Cardiac septum (tissue), 1 donor: Measurements from ENCODE around the gene SLC39A10. TPM values are rescaled to one million over a fixed set of nuclear protein-coding genes. Genes with fewer than 3 reads are reported as not detected.

Experiments
- DNase-seq: peaks from one replicate; pipeline ENCODE4 v3.0.0-alpha.2; 2020; ENCODE audit warnings: low spot score
- intact Hi-C: fragments of 100-400 bp; cut with DNase I; formaldehyde crosslinking; loops from one replicate; pipeline ENCODE4 v1.14.0; 2022
- long read RNA-seq: library from polyadenylated mRNA; unstranded; transcript quantifications from one replicate; pipeline ENCODE4 v2.0.0, GENCODE V29; 2021
- total RNA-seq: library from RNA; stranded (reverse); fragmentation: NEBNext Ultra II Directional; extraction: Animal tissue kit (Norgen Biotek cat#: 25700); gene quantifications from one replicate; pipeline ENCODE4 v1.2.1, GENCODE V29; 2021
- donor health status: DM: no; HTN: no; CAD: no.

The SLC39A10 gene
- 21.5 TPM for total RNA-seq
- long read RNA-seq, full-length matches to known transcripts: 1 of 8 reads
- long read RNA-seq, partial matches to known transcripts: 2 of 8 reads
- long read RNA-seq, other reads (novel, unspliced or antisense): 5 of 8 reads

DNA sequence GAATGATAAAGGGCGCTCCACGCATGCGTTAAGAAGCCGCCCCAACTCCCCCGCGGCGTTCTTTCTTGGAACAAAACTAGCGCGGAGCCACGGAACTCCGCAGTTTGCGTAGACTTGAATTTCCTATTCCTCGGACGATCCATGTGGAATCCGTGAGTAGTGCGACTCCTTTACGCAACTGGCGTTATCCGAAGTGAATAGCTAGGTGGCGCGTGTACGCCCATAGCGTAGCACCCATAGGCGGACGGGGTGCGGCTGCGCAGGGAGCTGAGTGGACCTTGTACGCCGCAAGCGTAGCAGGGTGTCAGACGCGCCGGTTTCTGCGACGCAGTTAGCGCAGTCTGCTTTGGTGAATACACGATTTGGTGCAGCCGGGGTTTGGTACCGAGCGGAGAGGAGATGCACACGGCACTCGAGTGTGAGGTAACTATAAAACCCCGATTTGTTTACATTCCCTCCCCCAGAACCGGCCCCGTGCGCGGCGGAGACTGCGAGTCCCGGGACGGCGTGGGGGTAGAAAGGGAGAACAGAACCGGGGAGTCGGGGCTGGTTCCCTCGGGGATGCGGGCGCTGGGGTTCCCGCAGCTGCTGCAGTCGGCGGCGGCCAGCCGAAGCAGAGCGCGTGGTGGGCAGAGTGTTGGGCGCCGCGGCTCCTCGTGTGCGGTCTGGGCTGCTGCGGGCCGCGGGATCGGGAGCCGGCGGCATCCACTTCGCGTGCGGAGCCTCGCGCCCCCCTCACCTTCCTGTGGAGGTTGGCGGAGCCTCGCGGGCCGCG, at the start of gene SLC39A10:
Gene SLC39A10 (plus strand): TSS at position 368 of the 775 bp plus-strand sequence. CDS start 22,817 bp downstream, outside the sequence.
- intact Hi-C loops: loop anchor here (2.0 kb wide), 1 partner anchor 42 kb away; no protein-coding TSS in a partner anchor
- DNase-seq: peak; percentile 99

DNA sequence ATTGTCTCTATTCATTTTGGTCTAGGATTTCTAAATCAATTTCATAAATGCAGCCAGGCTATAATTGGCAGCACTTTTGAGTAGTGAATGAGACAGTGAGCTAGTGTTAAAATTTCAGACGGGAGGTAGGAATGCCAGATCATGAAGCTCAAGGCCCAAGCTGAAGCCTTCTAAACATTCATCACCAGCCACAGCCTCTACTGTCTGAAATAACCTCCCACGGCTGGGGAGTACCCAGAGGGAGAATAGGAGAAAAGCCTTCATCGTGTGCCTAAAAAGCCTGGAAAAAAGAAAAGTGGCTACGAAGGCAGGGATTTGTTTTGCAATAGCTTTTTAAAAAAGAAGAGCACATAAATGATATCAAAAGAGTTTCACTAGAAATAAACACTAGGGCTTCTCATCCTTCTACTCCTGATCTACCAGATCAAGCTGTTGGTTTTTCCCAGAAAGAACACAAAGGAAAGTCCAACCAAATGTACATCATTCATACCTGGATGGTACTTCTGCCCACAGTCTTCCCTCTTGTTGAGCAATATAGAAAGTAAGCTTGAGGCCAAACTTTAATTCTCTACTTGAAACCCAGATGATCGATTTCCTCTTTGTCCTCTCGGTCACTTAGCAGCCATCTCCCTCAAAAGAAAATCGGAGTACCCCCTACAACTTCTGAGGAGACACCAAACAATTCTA, 48.1 kb upstream of the SLC39A10 start:
- intact Hi-C loops: no loop called here
- DNase-seq: no peak

GRCh38 chr2:195610717-195611116, 46.3 kb upstream of the SLC39A10 start:
- intact Hi-C loops: no loop called here
- DNase-seq: no peak

- intact Hi-C loops: no loop called here
- no peak for DNase-seq
These were observed 44.2 kb upstream of the SLC39A10 start for GRCh38 chr2:195612611-195613495.

DNA sequence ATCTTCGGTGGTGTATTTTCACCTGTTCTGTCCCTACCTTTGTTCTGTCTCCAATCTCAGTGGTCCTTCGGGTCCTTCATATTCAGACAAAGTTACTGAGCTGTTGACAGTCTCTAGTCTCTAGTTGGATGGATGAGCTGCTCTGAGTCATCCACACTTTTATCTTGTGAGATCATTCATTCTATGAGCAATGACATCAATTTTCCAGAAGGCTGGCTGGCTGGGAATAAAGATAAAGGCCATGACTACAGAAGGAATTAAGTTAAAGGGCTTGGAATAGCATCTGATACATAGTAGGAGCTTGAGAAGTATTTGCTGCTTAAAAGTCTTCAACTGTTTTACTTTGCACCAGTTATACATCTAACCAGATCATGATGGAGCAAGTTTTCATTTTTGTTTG, 43.1 kb upstream of the SLC39A10 start:
- intact Hi-C loops: loop anchor here (2.0 kb wide), 1 partner anchor 43 kb away; the partner anchor contains the start of gene SLC39A10
- DNase-seq: no peak

DNA sequence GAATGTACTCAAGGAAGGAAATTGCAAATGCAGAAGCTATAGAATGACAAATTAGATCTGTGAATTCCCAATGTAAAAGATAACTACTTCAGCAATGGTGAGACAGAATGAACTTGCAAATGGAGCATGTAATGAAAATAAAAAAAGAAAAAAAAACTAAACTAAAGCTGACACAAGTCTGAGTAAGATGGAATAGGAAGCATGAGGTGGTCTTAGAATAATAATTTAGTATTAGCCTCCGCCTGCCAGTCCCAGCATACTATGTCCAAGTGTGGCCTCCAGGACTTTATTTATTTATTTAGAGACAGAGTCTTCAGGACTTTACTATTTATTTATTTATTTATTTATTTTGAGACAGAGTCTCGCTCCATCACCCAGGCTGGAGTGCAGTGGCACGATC, 37.4 kb upstream of the SLC39A10 start:
- DNase-seq: no peak

DNA sequence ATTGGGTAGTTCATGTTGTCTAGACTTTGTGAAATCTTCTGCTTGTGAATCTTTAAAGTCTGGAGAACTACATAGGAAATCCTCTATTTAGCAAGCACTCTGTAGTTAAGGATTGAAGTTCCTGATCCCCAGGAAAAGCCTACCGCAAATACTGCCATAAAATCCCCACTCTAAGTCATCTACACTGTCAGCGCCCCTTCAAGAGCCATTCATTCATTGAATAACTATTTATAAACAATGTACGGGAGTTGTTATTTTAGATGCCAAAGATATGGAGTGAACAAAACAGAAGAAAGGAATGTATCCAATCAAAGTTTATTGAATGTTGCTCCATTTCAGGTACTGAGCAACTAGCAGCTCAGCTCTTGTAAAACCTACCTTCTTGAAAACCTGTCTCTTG, 36.5 kb upstream of the SLC39A10 start:
- no peak for DNase-seq
- intact Hi-C loops: no loop called here

More for the DNA sequence above, 37.4 kb upstream of the SLC39A10 start:
- intact Hi-C loops: no loop called here

- intact Hi-C loops: no loop called here
These were observed 34.1 kb upstream of the SLC39A10 start for GRCh38 chr2:195622966-195623365.

DNA sequence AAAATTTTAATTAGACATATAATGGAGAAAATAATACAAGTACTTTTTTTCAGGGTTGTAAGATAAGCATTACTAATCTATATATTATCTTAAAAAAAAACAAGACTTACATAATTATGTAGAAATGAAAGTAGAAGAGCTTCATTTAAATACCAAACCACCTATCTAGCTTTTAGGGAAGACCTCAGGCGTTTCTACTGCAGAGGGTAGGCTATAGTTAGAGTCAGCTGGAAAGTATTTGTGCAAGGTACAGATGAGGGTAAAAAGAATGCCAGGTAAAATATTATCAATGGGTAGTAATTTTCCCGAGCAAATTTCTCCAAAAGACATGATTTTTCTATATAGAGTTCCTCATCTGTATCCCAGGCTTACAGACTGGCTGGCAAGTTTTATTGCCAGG, 30.5 kb upstream of the SLC39A10 start:
- intact Hi-C loops: no loop called here
- no peak for DNase-seq

More at GRCh38 chr2:195622966-195623365, 34.1 kb upstream of the SLC39A10 start:
- DNase-seq: no peak

DNA sequence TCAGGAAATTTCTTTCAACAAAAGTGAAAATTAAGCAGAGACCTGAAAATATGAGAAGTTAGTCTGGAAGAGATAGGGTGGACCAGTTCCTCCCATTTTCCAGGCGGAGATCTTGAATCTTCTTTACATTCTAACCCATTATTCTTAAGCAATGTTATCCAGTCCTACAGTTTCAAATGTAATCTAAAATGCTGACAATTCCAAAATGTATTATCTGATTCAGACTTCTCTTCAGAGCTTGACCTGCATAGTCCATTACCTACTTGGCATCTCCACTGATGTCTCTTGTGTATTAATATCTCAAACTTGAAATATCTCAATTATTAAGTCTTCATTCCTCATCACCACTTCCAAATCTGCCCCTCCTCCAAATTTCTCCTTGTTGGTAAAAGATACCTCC, 28.4 kb upstream of the SLC39A10 start:
- intact Hi-C loops: no loop called here
- no peak for DNase-seq

DNA sequence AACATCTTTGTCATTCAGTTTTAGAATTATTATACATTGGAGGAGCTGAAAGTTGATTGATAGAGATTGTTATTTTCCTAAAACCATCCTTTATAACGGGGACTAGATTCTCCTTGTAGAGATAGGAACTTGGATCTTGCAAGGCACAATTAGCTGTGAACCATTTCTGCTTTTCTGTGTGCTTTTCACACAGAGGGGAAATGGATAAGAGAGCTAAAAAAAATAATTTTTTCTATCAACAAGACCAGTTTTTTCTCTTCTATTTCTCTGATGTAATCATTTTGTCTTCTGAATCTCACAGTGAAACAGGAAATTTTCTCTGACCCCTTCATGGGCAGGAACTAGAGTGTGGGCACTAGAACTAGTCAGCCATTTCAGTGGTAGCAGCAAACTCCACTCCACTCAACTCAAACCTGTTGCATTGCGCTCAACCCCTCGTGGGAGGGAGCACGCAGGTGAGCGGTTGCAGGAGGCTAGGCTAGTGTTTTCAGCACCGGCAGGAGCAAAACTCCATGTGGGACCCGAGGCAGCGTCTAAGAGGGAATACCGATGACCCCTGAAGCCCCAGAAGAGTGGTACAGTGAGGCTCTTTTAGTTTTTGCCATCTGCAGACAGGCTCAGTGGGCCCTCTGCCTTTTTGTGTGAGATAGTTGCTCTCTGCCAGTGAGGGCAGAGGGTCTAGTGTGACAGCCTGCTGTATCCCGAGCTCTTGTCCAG, 24.0 kb upstream of the SLC39A10 start:
- intact Hi-C loops: no loop called here
- DNase-seq: no peak

DNA sequence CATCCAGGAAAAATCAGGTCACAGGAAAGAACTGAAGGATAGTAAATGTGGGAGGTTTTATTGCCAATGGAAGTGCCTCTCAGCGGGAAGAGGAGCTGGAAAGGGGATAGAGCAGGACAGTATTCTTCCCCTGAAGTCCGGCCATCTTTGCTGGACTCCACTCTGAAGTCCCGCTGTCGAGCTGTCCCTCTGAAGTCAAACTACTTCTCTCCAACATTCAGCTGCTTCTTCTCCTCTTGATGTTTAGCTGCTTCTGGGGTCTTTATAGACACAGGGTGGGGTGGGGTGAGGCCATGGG, 23.5 kb upstream of the SLC39A10 start:
- intact Hi-C loops: no loop called here
- no peak for DNase-seq

- DNase-seq: no peak
These were observed 23.1 kb upstream of the SLC39A10 start for GRCh38 chr2:195633974-195634373.

DNA sequence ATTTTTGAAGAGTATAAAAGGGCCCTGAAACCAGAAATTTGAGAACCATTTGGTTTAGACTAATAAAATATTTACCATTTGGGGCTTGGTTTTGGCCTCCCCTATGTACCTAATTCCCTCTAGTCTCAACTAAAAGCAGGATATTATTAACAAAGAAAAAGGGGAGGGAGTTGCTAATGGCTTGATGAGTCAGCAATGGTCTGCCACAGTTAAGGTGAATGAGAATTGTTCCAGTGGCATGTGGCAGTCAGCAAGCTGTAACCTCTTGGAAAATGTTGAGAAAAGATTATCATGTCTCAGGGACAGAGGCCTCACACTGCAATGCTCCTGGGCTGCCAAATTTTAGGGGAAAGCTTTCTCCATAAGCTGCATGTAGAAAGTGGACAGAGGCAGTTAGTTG, 20.1 kb upstream of the SLC39A10 start:
- no peak for DNase-seq
- intact Hi-C loops: no loop called here

More at GRCh38 chr2:195633974-195634373, 23.1 kb upstream of the SLC39A10 start:
- intact Hi-C loops: no loop called here

GRCh38 chr2:195638750-195639149, 18.3 kb upstream of the SLC39A10 start:
- intact Hi-C loops: no loop called here
- no peak for DNase-seq

DNA sequence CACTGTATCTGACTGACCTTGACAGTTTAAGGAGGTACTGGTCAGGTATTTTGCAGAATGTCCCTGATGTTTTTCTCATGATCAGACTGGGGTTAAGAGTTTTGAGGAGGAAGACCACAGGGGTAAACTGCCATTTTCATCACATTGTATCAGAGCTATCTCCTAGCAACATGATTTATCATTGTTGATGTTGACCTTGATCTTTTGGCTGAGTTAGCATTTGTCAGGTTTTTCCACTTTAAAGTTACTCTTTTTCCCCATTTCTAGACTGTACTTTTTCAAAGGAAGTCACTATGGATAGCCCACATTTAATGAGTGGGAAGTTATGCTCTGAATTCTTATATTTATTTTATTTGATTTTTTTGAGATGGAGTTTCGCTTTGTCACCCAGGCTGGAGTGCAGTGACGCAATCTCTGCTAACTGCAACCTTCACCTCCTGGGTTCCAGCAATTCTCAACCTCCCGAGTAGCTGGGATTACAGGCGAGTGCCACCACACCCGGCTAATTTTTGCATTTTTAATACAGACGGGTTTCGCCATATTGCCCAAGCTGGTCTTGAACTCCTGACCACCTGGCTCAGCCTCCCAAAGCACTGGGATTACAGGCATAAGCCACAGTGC, 17.7 kb upstream of the SLC39A10 start:
- DNase-seq: no peak
- intact Hi-C loops: no loop called here

DNA sequence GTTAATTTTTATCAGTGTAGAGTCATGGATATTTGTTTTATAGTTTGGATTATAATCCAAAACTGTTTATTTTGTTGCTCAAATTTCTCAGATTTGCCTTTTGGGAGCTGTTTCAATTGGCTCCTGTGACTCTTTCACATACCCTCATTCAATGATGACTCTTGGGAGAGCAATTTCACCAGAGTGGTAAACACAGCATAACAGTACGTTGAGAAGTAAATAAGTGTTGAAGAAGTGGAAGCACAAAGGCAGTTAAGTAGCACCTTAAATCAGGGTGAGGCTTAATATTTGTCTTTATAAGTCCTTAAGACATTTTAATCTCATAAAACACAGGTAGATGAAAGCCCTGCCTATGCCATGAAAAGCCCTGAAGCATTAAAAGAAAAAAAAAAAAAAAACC, 17.1 kb upstream of the SLC39A10 start:
- no peak for DNase-seq
- intact Hi-C loops: no loop called here

DNA sequence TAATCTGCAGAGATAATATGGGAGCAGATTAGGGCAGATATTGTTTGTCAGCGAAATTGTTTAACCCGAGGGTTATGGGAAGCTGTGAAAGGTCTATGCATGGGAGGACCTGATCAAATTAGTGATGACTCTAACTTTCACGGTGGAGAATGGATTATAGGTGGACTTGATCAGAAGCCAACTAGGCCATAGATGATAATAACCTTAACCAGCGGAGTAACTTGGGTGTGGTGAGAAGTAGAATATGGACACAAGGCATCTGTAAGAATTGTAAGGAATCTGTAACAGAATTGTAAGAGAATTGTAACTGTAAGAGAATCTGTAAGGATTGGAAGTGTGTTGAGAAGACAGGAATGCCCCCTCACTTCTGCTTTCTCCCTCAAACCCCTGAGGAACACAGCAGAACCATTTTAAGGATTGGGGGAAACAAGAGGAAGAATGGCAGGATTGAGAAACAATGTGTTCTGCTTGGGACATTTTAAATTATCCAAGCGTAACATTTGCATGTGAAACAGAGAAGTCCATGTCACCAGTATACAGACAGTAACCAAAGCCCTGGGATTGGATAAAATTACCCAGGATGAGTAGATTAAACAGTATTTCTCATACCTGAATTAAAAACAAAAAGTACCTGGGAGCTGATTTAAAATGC, 14.9 kb upstream of the SLC39A10 start:
- intact Hi-C loops: no loop called here
- DNase-seq: no peak
